Mammary microvascular endothelial cell (primary cell): ENCODE data around the gene BDKRB1. TPM values are rescaled to one million over a fixed set of nuclear protein-coding genes. Genes with fewer than 3 reads are reported as not detected.

Source experiments
- total RNA-seq: library from RNA; depleted of rRNA; stranded (reverse); fragments of >200 nt; gene quantifications from 2 replicates; pipeline ENCODE4 v1.2.3, GENCODE V29; 2015

Gene BDKRB1
- total RNA-seq, result 0.15 TPM in 1 of 2 replicates, not detected in the other

DNA sequence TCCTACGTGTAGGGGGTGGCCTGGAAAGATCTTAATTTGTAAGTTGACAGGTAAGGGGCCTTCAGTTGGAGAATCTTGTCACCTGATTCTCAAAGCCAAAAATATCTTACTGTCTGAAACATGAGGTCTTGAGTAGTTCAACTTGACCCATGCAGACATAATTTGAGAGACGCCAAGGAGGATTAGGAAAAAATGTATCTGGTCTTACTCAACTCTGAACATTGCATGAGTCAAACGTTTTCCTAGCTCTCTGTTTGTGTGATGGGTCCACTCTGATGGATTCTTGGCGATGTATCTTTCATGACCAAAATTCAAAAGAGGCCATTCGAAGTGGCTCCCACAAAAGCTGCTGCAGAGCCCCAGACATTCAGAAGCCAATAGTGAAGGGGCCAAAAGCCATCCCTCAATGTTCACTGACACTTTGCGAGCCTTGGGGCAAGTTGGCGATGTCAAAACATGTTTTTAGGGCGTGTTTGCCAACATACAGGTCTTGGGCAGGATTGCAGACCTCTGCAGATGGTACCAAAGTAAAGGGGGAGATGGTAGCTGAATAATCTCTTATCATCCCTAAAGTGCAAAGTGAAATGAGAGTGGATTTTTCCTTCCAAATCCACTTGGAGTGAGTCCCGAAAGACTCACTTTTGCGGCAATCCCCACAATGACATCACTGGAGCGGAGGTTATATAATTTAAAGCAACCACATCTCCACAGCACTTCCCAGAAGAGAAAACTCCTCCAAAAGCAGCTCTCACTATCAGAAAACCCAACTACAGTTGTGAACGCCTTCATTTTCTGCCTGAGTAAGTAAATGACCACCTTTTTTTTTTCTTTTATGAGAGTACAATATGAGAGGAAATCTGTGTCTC is at the start of gene BDKRB1:
Gene BDKRB1 (plus strand): TSS at position 710 of the 866 bp plus-strand sequence. CDS start 7,473 bp downstream, outside the sequence.

Other genes with a start within 250 kb of the BDKRB1 start
- gene C14orf132, start 216.8 kb upstream of the BDKRB1 start, total RNA-seq, result 1.9 and 2.2 TPM in 2 replicates
- 1.9 and 2.0 TPM in 2 replicates for gene BDKRB2, start 51.4 kb upstream of the BDKRB1 start, total RNA-seq
- 9.1 and 9.2 TPM in 2 replicates for gene ATG2B, start 107.1 kb downstream of the BDKRB1 start, total RNA-seq
- gene GSKIP, start 107.3 kb downstream of the BDKRB1 start, total RNA-seq, result 27.0 and 27.4 TPM in 2 replicates
- 0.33 and 0.59 TPM in 2 replicates for gene AK7, start 135.9 kb downstream of the BDKRB1 start, total RNA-seq
- 72.9 and 74.2 TPM in 2 replicates for gene PAPOLA, start 246.2 kb downstream of the BDKRB1 start, total RNA-seq